Globus pallidus (tissue), 1 donor: ENCODE measurements around the gene ARID3B.
"Not testable (repeated sequence)": the region's sequence is repeated elsewhere in the genome, so short reads cannot be mapped to it uniquely, and the experiment has no call there.

ENCODE experiments used
- DNase-seq: peaks from one replicate; pipeline ENCODE4 v3.0.0-alpha.2; 2015; ENCODE audit warnings: low spot score

ARID3B gene

DNA sequence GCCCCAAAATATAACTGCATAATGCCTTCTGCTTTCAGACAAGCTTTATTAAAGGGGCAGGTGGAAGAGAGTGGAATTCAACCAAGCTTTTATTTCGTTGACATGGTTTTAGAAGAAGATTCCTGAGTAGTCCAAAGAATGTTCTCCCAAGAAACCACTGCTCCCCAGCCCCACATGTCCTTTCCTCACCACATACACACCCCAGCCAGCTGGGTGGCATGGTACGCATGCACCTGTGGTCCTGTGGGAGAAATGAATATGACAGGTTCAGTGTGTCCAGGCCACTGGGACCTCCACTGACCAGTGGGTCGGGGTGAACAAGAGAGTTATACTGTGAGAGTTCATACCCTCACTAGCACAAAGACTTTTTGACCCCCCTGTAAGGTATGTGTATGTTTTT, 30.2 kb downstream of the ARID3B start:
- no peak for DNase-seq

- DNase-seq: no peak
These were observed 33.0 kb downstream of the ARID3B start for GRCh38 chr15:74573987-74574386.

DNA sequence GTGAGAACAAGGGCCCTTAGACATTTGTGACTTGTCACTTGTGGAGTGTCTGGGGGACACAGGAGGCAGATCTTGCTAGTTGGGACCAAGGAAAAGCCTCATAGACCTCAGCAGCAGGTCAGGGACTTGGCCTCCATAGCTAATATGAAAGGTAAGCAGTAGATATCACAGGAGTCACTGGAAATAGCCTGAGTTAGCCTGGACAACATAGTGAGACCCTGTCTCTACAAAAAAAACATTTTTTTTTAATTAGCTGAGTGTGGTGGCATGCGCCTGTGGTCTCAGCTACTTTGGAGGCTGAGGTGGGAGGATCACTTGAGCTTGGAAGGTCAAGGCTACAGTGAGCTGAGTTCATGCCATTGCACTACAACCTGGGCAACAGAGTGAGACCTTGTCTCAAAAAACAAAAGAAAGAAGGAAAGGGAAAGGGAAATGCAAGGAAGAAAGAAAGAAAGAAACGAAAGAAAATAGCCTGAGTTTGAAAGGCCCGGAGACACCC, 37.5 kb downstream of the ARID3B start:
- DNase-seq: no peak

- no peak for DNase-seq
These were observed 38.0 kb downstream of the ARID3B start for GRCh38 chr15:74579001-74579400.

DNA sequence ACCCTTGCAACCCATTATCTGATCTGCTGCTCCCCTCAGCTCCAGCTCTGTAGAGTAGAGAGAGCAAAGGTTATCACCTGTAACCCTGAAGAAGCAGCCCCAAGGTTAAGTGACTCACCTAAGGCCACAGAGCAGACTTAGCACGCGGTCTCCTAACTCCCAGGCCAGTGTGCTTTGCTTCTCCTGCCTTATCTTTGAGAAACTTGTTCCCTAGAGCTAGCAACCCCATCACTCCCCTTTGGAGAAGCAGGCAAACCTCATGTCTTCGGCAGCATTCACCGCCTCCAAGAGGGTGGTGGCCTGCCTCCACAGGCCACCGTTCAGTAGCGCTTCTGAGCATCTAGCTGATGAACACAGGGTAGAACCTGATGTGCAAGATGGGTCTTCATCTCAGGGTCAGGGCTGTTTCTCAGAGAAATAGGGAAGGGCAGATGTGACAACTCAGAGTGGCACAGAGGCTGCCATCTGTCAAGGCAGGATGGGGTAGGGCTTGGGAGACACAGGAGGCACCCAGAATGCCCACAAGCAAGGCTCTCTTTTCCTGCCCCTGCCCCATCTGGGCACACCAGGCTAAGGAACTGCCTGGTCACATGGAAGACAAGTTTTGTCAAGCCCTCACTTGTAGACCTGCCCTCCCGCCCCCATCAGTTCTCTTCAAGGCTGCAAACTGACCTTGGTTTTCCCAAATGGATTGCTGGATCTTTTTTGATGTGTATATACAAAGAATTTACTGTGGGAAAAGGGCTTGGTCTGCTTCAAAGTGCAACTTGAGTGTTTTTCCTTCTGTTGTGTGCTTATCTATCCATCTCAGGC, 39.7 kb downstream of the ARID3B start:
- DNase-seq: no peak

DNA sequence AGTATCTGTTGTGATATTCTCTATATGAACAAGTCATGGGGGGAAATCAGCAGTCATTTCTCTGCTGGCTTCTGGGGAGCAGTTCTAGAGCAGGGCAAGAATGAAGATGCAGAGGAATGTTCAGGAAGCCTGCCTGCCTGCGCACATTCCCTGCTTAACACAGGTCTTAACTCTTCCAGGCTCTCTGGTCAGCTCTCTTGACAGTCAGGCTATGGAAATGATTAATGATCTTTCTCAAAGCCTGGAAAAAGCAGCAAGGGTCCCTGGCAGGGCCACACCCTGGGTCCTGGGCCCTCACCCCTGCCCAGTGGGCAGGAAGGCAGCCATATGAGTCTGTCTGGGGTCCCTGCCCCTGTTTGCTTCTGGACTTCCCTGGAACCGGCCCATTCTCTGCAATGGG, 43.2 kb downstream of the ARID3B start:
- no peak for DNase-seq

DNA sequence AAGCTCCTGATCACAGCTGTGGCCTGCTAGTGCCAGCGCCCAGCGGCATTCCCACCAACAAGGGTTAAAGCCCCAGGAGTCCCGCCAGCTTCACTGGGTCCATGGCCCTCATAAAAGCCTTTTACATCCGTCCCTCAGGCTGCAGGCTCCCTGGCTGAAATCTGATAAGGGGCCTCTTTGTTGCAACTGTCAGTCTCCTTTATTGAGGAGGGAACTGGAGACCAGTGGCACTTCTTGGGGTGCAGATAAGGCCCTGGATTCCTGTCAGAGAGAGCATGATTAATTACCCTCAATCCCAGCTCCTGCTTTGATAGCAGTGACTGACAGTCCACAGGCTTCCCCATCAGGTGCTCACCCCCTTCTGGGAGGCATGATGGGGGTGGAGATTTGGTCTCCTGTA, 43.8 kb downstream of the ARID3B start:
- peak; percentile 81 for DNase-seq

- no peak for DNase-seq
These were observed 44.2 kb downstream of the ARID3B start for GRCh38 chr15:74585191-74585590.

DNA sequence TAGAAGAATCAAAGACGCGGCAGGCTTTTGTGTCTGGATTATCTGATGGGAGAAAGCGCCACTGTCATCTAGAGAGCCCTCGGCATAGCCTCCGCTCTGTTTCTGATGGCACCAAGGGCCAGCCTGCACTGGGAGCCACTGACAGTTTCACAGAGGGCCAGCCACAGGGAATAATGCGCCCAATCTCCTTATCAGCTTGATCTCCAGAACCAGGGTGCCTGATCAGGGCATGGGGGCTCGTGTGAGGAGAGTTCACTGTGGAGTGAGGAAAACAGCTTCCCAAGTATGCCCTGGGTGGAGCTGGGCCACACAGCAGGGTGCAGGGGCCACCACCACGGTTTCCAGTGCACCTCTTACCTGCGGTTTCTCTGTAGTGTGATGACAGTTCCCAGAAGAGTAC, 44.8 kb downstream of the ARID3B start:
- DNase-seq: no peak

DNA sequence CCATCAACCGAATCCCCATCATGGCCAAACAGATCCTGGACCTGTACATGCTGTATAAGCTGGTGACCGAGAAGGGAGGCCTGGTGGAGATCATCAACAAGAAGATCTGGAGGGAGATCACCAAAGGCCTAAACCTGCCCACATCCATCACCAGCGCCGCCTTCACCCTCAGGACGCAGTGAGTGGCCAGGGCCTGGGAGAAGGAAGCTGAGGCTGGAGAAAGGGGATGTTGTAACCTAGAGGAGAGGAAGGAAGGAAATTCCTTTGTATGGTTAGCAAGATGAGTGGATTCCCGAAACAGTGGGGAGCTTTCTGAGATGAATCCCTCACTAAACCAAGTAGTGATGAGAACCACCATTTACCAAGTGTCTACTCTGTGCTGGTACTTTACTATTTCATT, 48.8 kb downstream of the ARID3B start:
- no peak for DNase-seq

- DNase-seq: no peak
These were observed 51.2 kb downstream of the ARID3B start for GRCh38 chr15:74592222-74592621.

GRCh38 chr15:74593122-74593521, 52.1 kb downstream of the ARID3B start:
- no peak for DNase-seq

- DNase-seq: no peak
These were observed 53.4 kb downstream of the ARID3B start for GRCh38 chr15:74594455-74594854.

DNA sequence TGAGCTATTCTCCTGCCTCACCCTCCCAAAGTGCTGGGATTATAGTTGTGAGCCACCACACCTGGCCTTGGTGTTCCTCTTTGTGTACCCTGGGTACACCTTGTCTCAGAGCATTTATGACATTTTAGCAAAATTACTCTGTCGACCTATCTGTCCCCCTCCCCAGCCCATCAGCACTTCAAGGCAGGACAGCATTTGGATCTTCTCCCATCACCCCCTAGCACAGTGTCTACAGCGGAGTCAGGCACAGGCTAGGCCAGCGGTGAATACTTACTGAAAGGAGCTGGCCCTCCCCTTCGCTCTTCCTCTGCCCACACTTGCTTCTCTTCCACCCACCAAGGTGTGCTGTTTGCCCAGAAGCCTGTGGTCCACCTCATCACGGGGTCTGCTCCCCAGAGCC, 54.3 kb downstream of the ARID3B start:
- no peak for DNase-seq

- DNase-seq: not testable (repeated sequence)
These were observed 55.7 kb downstream of the ARID3B start for GRCh38 chr15:74596736-74597135.

- not testable (repeated sequence) for DNase-seq
These were observed 56.2 kb downstream of the ARID3B start for GRCh38 chr15:74597146-74597705.

DNA sequence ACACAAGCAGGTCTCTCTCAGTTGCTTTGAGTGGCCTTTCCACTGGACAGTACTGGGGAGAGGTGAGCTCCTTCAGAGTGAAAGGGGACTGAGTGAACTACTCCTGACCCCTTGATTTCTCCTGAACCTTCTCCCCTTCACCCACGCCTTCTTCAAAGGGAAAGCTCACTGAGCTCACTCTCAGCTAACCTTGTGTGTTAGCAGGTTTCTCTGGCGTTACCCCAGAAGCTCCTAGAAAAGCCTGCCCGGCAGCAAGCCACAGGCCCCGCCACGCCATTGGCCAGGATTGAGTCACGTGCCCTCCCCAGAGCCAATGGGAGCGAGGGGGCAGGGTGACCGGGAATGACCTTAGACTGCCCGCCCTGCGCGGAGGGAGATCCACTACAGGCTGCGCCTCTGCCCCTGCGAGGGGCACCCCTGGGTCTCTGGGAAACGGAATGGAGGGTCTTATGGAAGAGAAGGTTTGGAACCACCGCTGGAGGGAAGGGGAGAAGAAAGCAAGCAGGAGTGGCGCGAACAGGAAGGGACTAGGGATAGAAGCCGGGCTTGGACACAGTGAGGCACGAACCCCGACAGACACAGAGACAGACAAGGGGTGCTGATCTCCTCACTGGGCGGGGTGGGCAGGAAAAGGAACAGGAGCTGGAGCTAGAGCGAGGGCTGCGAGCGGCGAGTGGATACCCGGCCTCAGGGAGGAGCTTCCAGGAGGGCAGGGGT, 57.3 kb downstream of the ARID3B start:
- DNase-seq: peak; percentile 94

DNA sequence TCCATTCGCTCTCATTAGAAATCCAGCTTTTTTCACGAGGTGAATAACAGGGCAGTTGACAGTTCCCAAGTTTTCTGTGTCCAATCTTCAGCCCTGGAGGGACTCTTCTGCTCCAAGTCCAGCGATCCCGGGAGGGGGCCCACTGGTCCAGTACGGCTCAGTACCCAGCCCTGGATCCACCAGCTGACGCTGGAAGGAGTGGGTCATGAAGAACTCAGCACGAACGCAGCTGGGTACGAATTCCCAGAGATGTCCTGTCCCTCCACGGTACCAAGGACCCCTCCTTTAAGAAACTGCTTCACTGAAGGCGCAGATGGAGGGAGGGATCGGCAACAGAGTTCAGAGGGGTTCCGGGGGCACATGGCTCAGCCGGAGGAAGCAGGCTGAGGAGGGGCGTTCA, 58.1 kb downstream of the ARID3B start:
- no peak for DNase-seq

DNA sequence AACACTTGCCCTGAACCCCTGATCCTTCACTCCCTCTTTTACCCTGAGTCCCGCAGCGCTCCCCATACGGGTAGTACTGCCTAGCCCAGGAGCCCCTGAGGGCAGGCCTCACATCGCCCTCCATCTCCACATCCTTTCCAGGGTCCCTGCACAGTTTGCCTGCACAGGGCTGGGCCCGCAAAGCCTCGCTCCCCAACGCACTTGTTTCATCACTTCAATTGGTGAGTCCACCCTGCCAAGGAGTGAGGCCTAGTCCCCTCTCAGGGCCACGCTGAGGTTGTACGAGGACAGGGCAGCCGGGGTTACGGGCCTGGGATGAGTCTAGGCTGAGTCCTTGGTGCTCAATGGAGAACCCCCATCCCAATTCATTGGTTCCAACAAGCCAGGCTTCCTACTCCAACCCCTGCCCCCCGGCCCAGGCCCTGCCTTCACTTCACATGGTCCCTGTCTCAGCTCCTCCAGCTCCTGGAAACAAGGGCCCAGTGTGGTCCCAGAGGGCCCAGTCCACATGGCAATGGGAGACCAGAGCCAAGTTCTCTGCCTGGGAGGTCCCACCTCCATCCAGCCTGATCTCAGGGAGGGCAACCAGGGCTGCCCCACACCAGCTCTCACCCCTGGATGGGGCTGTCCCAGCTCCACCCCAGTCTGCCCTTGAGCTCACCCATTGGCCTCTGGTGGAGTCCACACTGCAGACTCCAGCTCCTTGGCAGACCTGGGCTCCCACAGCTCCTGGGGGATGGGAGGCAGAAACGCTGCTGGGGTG, 62.2 kb downstream of the ARID3B start:
- no peak for DNase-seq

DNA sequence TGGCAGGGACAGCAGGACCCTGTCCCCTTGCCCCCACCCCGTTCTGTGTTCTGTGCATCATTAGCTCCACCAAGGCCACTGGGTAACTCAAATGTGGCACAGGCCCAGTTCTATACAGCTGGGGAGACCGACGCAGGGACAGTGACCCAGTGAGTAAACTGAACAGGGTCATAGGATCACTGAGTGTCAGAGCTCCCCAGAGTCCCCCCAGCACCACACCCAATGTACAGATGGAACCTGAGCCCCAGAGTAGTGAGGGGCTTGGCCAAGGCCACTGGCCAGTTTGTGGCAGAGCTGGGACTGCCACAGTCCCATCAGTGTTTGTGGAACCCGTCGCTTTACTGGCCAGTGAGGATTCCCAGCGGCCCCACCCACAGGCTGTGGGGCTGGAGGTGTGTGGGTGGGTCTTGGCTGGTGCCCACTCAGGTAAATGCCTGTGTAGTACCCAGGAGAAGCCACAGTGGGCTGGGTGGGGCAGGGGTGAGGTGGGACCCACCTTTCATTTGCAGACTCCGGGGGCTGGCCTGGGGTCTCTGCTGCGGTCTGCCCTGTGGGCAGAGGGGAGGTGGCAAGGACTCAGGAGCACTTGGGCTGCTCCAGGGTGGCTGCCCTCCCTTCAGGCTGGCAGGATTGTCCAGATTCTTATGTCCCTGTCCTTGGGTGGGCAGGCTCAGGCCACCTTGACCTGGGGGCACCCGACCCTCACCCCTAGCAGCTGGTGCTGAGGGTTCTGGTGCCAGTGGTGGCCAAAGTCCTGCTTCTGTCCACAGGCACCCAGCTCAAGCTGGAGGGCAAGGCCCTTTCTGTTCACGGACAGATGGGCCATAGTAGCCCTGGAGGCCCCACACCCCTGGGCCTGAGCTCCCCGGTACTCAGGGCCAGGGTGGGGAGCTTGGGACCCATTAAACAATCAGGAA, 63.0 kb downstream of the ARID3B start:
- no peak for DNase-seq
